HCT116 (cell line): ENCODE results near the gene KHK.

Source experiments
- POLR2A ChIP-seq: IDR thresholded peaks from 2 replicates; pipeline ENCODE4 v1.7.0; 2011; ENCODE audit warnings: borderline replicate concordance; ENCODE audit not compliant: insufficient read depth, insufficient read length; ENCODE audit errors: extremely low read depth
- TF ChIP-seq, protein P1 (sequence below): IDR thresholded peaks from 2 replicates; pipeline ENCODE4 v1.6.1; 2012
- TF ChIP-seq, protein P2 (sequence below): IDR thresholded peaks from 2 replicates; pipeline ENCODE4 v1.6.1; 2012

DNA sequence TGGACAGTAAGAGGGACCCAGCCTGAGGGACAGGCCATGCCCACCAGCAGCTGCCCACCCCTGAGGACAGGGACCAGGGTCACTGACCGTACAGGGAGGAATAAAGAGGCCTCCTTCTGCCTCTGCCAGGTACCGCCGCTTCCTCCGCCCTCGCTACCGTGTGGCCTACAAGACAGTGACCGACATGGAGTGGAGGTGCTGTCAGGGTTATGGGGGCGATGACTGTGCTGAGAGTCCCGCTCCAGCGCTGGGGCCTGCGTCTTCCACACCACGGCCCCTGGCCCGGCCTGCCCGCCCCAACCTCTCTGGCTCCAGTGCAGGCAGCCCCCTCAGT lies 6.0 kb upstream of the KHK start:
- TF ChIP-seq, protein P1, sequence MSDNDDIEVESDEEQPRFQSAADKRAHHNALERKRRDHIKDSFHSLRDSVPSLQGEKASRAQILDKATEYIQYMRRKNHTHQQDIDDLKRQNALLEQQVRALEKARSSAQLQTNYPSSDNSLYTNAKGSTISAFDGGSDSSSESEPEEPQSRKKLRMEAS = no peak
- TF ChIP-seq POLR2A = no peak
- TF ChIP-seq, protein P2, sequence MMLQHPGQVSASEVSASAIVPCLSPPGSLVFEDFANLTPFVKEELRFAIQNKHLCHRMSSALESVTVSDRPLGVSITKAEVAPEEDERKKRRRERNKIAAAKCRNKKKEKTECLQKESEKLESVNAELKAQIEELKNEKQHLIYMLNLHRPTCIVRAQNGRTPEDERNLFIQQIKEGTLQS = no peak
